Measurements from ENCODE around the gene RPL22. TPM values are rescaled to one million over a fixed set of nuclear protein-coding genes. Genes with fewer than 3 reads are reported as not detected.

The RPL22 gene
- total and polyA plus RNA-seq, 2 of the 8 experiments (the other 6 are each of a cell fraction or from before 2014, with no cell fraction given): 133 to 521 TPM

DNA sequence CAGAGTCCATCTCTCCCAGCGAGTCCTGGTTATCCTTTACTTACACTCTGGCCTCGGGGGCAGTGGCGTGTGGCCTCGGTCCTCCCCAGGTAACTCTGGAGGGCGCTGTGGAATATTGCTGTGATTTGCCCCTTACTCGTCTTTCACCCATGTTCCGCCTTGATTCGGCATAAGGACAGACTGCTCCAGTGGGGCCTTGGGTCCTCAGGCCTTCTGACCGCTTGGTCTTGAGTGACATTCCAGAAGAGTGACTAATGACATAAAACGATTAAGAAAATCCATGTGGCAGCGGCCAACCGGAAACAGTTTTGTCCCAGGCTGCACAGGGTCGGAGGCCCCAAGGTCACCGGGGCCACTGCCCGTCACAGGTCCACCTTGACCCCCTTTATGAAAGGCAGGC lies 25.3 kb upstream of the RPL22 start:
- no peak overlapping the region for H3K9ac ChIP-seq (replicated peaks in 1 of 4; ENCODE audit: extremely low read depth in 1 of 4, low read depth in 3 of 4, low read length in 3 of 4)
- no peak overlapping the region for H2BK5ac ChIP-seq (ENCODE audit: low read depth, low read length)
- no peak overlapping the region for H4K8ac ChIP-seq (ENCODE audit: extremely low read depth, insufficient read depth, low read length)
- H4K20me1 ChIP-seq (replicated peaks in 1 of 2; ENCODE audit: control insufficient read depth in 1 of 2, insufficient read depth in 2 of 2, low read length in 2 of 2): peaks cover 6 to 19% of the 10 kb centered on the region in 2 experiments
- H2BK12ac ChIP-seq (ENCODE audit: low read depth, low read length): no peak overlapping the region
- no peaks in the 10 kb centered on the region; a peak in 1 of 7 replicates for H3K4me1 ChIP-seq (replicated peaks in 1 of 4; ENCODE audit: control insufficient read depth in 3 of 4, insufficient read depth in 4 of 4, low read length in 3 of 4)
- 0 out of 4 replicates have a peak, but pooled peaks cover 0 to 2% of the 10 kb centered on the region in 2 experiments for H3K79me2 ChIP-seq (ENCODE audit: control insufficient read depth in 1 of 2, insufficient read depth in 2 of 2, low read length in 2 of 2)
- H3K23ac ChIP-seq (ENCODE audit: insufficient read length): no peak overlapping the region
- no peak overlapping the region for H3K56ac ChIP-seq (replicated peaks; ENCODE audit: insufficient read length, low read depth, low read length)
- H3K27me3 ChIP-seq (replicated peaks in 1 of 4; ENCODE audit: control insufficient read depth in 3 of 4, extremely low read depth in 1 of 4, insufficient read depth in 3 of 4, low read length in 3 of 4): no peaks in the 10 kb centered on the region
- H3K79me1 ChIP-seq (ENCODE audit: low read depth, low read length): peaks cover 5% of the 10 kb centered on the region
- ChIA-PET POLR2A (ENCODE audit: partially characterized antibody) (interaction anchor here (0.9 to 2.4 kb wide), 7 partner anchors 9 to 17 kb away, joined by 3 to 20 read pairs (median 5); partner anchors contain the start of gene ICMT), CTCF (ENCODE audit: partially characterized antibody) (interaction anchor here (0.9 to 5.1 kb wide), 10 partner anchors 10 to 179 kb away, joined by 3 to 30 read pairs (median 4); partner anchors contain the start of genes ICMT and RNF207)
- no peak overlapping the region for H2AFZ ChIP-seq (ENCODE audit: low read length)
- no peak overlapping the region for H3K4ac ChIP-seq (replicated peaks; ENCODE audit: insufficient read length, low read depth, low read length)
- no peak overlapping the region for H4K5ac ChIP-seq (ENCODE audit: insufficient read length, low read depth, low read length)
- no peak overlapping the region for H3K4me3 ChIP-seq (ENCODE audit: extremely low read depth in 1 of 4, insufficient read depth in 2 of 4, low read depth in 3 of 4, low read length in 4 of 4)
- no peak overlapping the region for H4K91ac ChIP-seq (replicated peaks; ENCODE audit: insufficient read length, low read length)
- H3K18ac ChIP-seq (ENCODE audit: extremely low read depth, low read length): no peak overlapping the region
- TF ChIP-seq SIX5 (IDR thresholded peaks at IDR 0.05; ENCODE audit: low read depth, low read length) (no peak), JUN (IDR thresholded peaks at IDR 0.05; ENCODE audit: low read depth, low read length) (no peak), CTCF (IDR thresholded peaks at IDR 0.05; ENCODE audit: control extremely low read depth in 1 of 3, insufficient read depth in 1 of 3, low read depth in 1 of 3, low read length in 3 of 3) (peak in 1 of 3 experiments; percentile 18; a peak in 1 of 4 replicates), CTBP2 (IDR thresholded peaks at IDR 0.05; ENCODE audit: borderline replicate concordance, insufficient read depth, insufficient read length, low read length) (no peak)
- H3K4me2 ChIP-seq (ENCODE audit: insufficient read depth in 1 of 2, low read depth in 2 of 2, low read length in 2 of 2): no peak overlapping the region
- H3K23me2 ChIP-seq (ENCODE audit: low read depth, low read length): no peaks in the 10 kb centered on the region
- no peaks in the 10 kb centered on the region for H3K9me3 ChIP-seq (ENCODE audit: insufficient read depth in 2 of 2, low read depth in 1 of 2, low read length in 1 of 2)
- H2BK20ac ChIP-seq (ENCODE audit: low read length): no peak overlapping the region
- no peak overlapping the region for H3K27ac ChIP-seq (ENCODE audit: low read depth, low read length)
- H3K14ac ChIP-seq (ENCODE audit: insufficient read length): no peak overlapping the region
- H2BK15ac ChIP-seq (ENCODE audit: low read length): no peak overlapping the region
- FAIRE-seq (no peak), DNase-seq (ENCODE audit: low read depth in 1 of 2, low spot score in 2 of 2) (no peak)
- no peak overlapping the region for H2AK5ac ChIP-seq (ENCODE audit: low read depth, low read length)
- no peak overlapping the region for H2BK120ac ChIP-seq (replicated peaks; ENCODE audit: low read depth, low read length)
- 93% methylated on average over 15 of the region's 15 CpGs; no CpG with 5 or more reads in 1 of the 2 experiments for WGBS, 2 experiments (ENCODE audit: extremely low coverage in 1 of 2, insufficient coverage in 1 of 2, insufficient read length in 1 of 2, insufficient replicate concordance in 2 of 2, low coverage in 1 of 2, low lambda C conversion rate in 2 of 2, missing lambda C conversion rate in 1 of 2)
- H3K36me3 ChIP-seq (ENCODE audit: control insufficient read depth in 2 of 4, insufficient read depth in 4 of 4, low read length in 3 of 4): peaks cover 9 to 63% (median 30%) of the 10 kb centered on the region in 4 experiments; a peak in 7 of 8 replicates
